A673 (cell line): ENCODE measurements around the gene DDX41.

Source experiments
- EZH2 ChIP-seq: fragments of 200-600 bp; sonication (generic); IDR thresholded peaks from 2 replicates; pipeline ENCODE4 v1.6.1; 2017; ENCODE audit warnings: borderline replicate concordance, low read depth, mild to moderate bottlenecking, mixed read lengths, antibody characterized with exemption, low read length; ENCODE audit not compliant: poor library complexity, severe bottlenecking
- TF ChIP-seq, protein P1 (sequence below): fragments of 300-800, 200-600 bp; sonication (generic); conservative IDR thresholded peaks from 2 replicates; pipeline ENCODE4 v1.5.1; 2017; ENCODE audit warnings: low read depth, mild to moderate bottlenecking, antibody characterized with exemption, low read length, moderate library complexity, mixed read lengths

DNA sequence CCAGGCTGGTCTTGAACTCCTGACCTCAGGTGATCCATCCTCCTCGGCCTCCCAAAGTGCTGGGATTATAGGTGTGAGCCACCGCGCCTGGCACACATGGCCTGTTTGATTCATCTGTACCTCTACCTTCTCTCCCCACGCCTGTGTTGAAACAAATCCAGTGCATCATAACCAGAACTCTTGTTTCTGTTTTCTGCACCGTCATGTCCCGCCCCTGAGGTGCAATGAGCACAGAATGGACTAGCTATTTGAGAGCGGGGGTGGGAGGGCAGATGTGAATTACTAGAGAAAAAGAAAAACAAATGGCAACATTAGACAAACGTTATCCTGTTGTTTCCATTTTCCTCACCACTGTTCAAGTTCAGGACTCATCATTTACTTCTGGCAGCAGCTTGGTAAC is 48.3 kb upstream of the DDX41 start:
- TF ChIP-seq, protein P1, sequence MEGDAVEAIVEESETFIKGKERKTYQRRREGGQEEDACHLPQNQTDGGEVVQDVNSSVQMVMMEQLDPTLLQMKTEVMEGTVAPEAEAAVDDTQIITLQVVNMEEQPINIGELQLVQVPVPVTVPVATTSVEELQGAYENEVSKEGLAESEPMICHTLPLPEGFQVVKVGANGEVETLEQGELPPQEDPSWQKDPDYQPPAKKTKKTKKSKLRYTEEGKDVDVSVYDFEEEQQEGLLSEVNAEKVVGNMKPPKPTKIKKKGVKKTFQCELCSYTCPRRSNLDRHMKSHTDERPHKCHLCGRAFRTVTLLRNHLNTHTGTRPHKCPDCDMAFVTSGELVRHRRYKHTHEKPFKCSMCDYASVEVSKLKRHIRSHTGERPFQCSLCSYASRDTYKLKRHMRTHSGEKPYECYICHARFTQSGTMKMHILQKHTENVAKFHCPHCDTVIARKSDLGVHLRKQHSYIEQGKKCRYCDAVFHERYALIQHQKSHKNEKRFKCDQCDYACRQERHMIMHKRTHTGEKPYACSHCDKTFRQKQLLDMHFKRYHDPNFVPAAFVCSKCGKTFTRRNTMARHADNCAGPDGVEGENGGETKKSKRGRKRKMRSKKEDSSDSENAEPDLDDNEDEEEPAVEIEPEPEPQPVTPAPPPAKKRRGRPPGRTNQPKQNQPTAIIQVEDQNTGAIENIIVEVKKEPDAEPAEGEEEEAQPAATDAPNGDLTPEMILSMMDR: no peak
- no peak for TF ChIP-seq EZH2
